ENCODE measurements around the gene CAMK2D. TPM values are rescaled to one million over a fixed set of nuclear protein-coding genes. Genes with fewer than 3 reads are reported as not detected.

Gene CAMK2D
- total RNA-seq, 2 experiments from 2014 or later, result 29.9 to 32.9 TPM

DNA sequence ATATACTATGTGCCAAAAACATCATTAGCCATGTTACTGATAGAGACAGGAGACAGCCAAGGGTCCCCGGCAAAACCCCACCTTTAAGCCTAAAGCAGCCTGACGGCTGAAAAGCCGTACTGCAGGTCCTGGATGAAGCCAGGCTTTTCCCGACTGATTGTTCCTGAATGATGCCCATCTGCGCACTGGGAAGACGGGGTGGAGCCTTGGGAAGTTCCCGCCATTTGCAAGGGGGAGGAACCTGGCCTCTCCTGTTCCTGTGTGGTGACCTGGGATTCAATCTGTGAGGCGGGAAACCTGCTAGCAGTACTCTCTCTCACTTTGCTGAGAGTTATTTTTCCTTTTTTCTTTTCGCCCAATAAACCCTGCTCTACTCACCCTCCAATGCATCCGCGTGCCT is 15.1 kb upstream of the CAMK2D start:
- H3K4me3 Mint-ChIP-seq, result no peak overlapping the region
- CTCF ChIA-PET, result no interaction called here
- TF ChIP-seq, protein P1, sequence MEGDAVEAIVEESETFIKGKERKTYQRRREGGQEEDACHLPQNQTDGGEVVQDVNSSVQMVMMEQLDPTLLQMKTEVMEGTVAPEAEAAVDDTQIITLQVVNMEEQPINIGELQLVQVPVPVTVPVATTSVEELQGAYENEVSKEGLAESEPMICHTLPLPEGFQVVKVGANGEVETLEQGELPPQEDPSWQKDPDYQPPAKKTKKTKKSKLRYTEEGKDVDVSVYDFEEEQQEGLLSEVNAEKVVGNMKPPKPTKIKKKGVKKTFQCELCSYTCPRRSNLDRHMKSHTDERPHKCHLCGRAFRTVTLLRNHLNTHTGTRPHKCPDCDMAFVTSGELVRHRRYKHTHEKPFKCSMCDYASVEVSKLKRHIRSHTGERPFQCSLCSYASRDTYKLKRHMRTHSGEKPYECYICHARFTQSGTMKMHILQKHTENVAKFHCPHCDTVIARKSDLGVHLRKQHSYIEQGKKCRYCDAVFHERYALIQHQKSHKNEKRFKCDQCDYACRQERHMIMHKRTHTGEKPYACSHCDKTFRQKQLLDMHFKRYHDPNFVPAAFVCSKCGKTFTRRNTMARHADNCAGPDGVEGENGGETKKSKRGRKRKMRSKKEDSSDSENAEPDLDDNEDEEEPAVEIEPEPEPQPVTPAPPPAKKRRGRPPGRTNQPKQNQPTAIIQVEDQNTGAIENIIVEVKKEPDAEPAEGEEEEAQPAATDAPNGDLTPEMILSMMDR (IDR thresholded peaks at IDR 0.05), result no peak
- POLR2A ChIA-PET, result no interaction called here
- no peak overlapping the region for H3K27ac Mint-ChIP-seq
- no peaks in the 10 kb centered on the region for H3K27me3 ChIP-seq (ENCODE audit: control insufficient read depth in 1 of 2, insufficient read depth in 2 of 2, low read length in 2 of 2)
- H3K4me1 ChIP-seq (ENCODE audit: insufficient read depth, low read length), result peaks cover 5% of the 10 kb centered on the region
- H3K27me3 Mint-ChIP-seq, result no peaks in the 10 kb centered on the region
- H3K4me3 ChIP-seq (ENCODE audit: low read length), result no peak overlapping the region
- intact Hi-C loops (cut with DNase I, micrococcal nuclease), result no loop called here
- H3K36me3 ChIP-seq (ENCODE audit: insufficient read depth, low read length), result no peaks in the 10 kb centered on the region
- H3K4me1 Mint-ChIP-seq (ENCODE audit: low read depth), result peaks cover 17% of the 10 kb centered on the region
- H3K9me3 ChIP-seq (ENCODE audit: control insufficient read depth in 1 of 2, insufficient read depth in 1 of 2, low read length in 2 of 2), result peaks cover 0 to 8% of the 10 kb centered on the region in 2 experiments
- ATAC-seq (ENCODE audit: poor library complexity) (no peak), DNase-seq (no peak)
- H3K27ac ChIP-seq (ENCODE audit: low read depth in 1 of 2, low read length in 2 of 2), result no peak overlapping the region
- no peaks in the 10 kb centered on the region for H3K9me3 Mint-ChIP-seq
- H3K36me3 Mint-ChIP-seq (ENCODE audit: low read depth), result no peaks in the 10 kb centered on the region

- ATAC-seq (ENCODE audit: poor library complexity), result no peak
- Mint-ChIP-seq H3K4me3 (no peak overlapping the region), H3K27ac (no peak overlapping the region), H3K27me3 (no peaks in the 10 kb centered on the region), H3K4me1 (ENCODE audit: low read depth) (peaks cover 13% of the 10 kb centered on the region), H3K36me3 (ENCODE audit: low read depth) (no peaks in the 10 kb centered on the region), H3K9me3 (no peaks in the 10 kb centered on the region)
- intact Hi-C loops (cut with DNase I, micrococcal nuclease), result no loop called here
- ChIA-PET CTCF (no interaction called here), POLR2A (no interaction called here)
- H3K36me3 ChIP-seq (ENCODE audit: insufficient read depth, low read length), result no peaks in the 10 kb centered on the region
- H3K4me1 ChIP-seq (ENCODE audit: insufficient read depth, low read length), result peaks cover 5% of the 10 kb centered on the region
- H3K27ac ChIP-seq (ENCODE audit: low read depth in 1 of 2, low read length in 2 of 2), result no peak overlapping the region
- H3K9me3 ChIP-seq (ENCODE audit: control insufficient read depth in 1 of 2, insufficient read depth in 1 of 2, low read length in 2 of 2), result peaks cover 0 to 8% of the 10 kb centered on the region in 2 experiments
- H3K27me3 ChIP-seq (ENCODE audit: control insufficient read depth in 1 of 2, insufficient read depth in 2 of 2, low read length in 2 of 2), result no peaks in the 10 kb centered on the region
- TF ChIP-seq, protein P1 (IDR thresholded peaks at IDR 0.05), result no peak
- no peak for DNase-seq
- H3K4me3 ChIP-seq (ENCODE audit: low read length), result no peak overlapping the region
Observed at GRCh38 chr4:113776016-113776415, 14.5 kb upstream of the CAMK2D start.

DNA sequence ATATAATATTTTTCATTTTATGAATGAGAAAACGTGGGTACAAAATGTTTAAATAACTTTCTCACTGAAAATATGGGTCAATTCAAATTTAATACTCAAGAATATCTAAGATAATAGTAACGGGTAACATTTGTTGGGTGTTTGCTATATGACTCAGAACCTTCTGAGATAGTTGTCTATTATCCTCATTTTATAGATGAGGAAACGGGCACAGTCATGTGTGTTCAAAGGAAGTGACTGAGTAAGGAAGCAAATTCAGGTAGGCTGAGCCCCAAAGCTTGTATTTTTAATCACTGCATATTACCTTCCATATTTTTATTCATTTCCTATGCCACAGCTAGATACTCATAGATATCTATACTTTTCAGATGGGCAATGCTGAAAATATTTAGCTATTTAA is 12.2 kb upstream of the CAMK2D start:
- intact Hi-C loops (cut with DNase I, micrococcal nuclease), result no loop called here
- Histone ChIP-seq H3K9me3 (ENCODE audit: control insufficient read depth in 1 of 2, insufficient read depth in 1 of 2, low read length in 2 of 2) (peaks cover 0 to 8% of the 10 kb centered on the region in 2 experiments), H3K4me3 (ENCODE audit: low read length) (no peak overlapping the region), H3K27me3 (ENCODE audit: control insufficient read depth in 1 of 2, insufficient read depth in 2 of 2, low read length in 2 of 2) (no peaks in the 10 kb centered on the region), H3K27ac (ENCODE audit: low read depth in 1 of 2, low read length in 2 of 2) (no peak overlapping the region), H3K4me1 (ENCODE audit: insufficient read depth, low read length) (peaks cover 5% of the 10 kb centered on the region), H3K36me3 (ENCODE audit: insufficient read depth, low read length) (no peaks in the 10 kb centered on the region)
- no peak overlapping the region for H3K27ac Mint-ChIP-seq
- no peak overlapping the region for H3K4me3 Mint-ChIP-seq
- ChIA-PET POLR2A (no interaction called here), CTCF (no interaction called here)
- DNase-seq, result no peak
- no peaks in the 10 kb centered on the region for H3K9me3 Mint-ChIP-seq
- H3K27me3 Mint-ChIP-seq, result no peaks in the 10 kb centered on the region
- peaks cover 13% of the 10 kb centered on the region for H3K4me1 Mint-ChIP-seq (ENCODE audit: low read depth)
- no peak for ATAC-seq (ENCODE audit: poor library complexity)
- TF ChIP-seq, protein P1 (IDR thresholded peaks at IDR 0.05), result no peak
- H3K36me3 Mint-ChIP-seq (ENCODE audit: low read depth), result no peaks in the 10 kb centered on the region

All from CD4-positive, alpha-beta T cell (primary cell).